Measurements from ENCODE around the gene AGPAT3.

DNA sequence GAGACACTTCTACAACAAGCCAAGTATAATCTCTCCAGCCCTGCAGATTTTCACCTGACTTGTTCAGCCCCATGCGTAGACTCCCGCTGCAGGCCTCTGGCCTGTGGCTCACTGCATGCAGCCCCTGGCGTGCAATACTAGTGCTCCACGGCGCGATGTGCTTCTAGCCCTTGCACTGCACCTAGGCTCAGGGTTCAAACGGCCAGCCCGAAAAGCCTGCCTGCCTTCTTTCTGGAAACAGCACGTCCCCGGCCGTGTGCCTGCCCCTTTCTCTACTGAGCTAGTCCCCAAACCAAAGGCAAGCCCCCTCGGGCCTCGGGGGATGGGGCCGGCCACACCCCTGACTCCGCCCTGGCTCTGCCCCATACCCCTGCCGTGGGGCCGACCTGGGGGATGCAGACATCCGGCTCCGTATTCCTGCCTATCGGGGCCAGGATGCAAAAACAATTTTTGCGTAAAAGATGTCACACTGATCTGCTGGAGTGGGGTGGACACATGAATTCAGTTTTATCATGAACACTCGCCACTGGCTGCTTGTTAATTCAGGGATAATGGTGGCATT lies 120.7 kb downstream of the AGPAT3 start:
- TF ChIP-seq CTCF (IDR thresholded peaks at IDR 0.05), result no peak
- TF ChIP-seq POLR2A (IDR thresholded peaks at IDR 0.05), result no peak

Data from esophagus squamous epithelium (tissue), 4 donors.